A549 (cell line): ENCODE measurements around the gene RGL1.

Experiments used
- RCOR1 ChIP-seq: fragments of 150-350 bp; IDR thresholded peaks from 2 replicates; pipeline ENCODE4 v1.6.1; 2014; ENCODE audit warnings: antibody characterized with exemption, low read length, low read depth
- TF ChIP-seq, protein P1 (sequence below): fragments of 150-350 bp; IDR thresholded peaks from 2 replicates; pipeline ENCODE4 v1.6.1; 2014; ENCODE audit warnings: low read depth, mild to moderate bottlenecking, low read length

GRCh38 chr1:183804387-183804786 is 533 bp upstream of the RGL1 start:
- TF ChIP-seq, protein P1, sequence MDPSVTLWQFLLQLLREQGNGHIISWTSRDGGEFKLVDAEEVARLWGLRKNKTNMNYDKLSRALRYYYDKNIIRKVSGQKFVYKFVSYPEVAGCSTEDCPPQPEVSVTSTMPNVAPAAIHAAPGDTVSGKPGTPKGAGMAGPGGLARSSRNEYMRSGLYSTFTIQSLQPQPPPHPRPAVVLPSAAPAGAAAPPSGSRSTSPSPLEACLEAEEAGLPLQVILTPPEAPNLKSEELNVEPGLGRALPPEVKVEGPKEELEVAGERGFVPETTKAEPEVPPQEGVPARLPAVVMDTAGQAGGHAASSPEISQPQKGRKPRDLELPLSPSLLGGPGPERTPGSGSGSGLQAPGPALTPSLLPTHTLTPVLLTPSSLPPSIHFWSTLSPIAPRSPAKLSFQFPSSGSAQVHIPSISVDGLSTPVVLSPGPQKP, result no peak
- no peak for TF ChIP-seq RCOR1
